ENCODE measurements around the gene MLPH.

Gene MLPH

DNA sequence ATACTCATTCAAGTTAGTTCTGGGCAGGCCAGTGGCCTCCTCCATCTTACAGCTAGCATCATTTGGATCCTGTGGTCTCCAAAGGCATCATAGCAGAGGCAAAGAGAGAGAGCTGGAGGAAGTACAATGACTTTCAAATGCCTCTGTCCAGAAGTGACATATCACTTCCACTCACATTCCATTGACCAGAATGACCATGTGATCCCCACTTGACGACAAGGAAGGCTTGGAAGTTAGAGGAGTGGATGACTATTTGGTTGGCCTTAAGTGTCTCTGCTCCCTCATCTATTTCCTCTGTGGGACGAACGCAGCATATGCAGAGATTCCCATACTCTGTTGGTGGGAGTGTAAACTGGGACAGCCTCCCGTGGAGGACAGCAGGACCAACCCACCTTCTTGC, 27.8 kb upstream of the MLPH start:
- DNase-seq (ENCODE audit: low read depth) = no peak
- TF ChIP-seq, protein P1, sequence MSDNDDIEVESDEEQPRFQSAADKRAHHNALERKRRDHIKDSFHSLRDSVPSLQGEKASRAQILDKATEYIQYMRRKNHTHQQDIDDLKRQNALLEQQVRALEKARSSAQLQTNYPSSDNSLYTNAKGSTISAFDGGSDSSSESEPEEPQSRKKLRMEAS (IDR thresholded peaks at IDR 0.05; ENCODE audit: low read depth, low read length) = no peak
- TF ChIP-seq, protein P2, sequence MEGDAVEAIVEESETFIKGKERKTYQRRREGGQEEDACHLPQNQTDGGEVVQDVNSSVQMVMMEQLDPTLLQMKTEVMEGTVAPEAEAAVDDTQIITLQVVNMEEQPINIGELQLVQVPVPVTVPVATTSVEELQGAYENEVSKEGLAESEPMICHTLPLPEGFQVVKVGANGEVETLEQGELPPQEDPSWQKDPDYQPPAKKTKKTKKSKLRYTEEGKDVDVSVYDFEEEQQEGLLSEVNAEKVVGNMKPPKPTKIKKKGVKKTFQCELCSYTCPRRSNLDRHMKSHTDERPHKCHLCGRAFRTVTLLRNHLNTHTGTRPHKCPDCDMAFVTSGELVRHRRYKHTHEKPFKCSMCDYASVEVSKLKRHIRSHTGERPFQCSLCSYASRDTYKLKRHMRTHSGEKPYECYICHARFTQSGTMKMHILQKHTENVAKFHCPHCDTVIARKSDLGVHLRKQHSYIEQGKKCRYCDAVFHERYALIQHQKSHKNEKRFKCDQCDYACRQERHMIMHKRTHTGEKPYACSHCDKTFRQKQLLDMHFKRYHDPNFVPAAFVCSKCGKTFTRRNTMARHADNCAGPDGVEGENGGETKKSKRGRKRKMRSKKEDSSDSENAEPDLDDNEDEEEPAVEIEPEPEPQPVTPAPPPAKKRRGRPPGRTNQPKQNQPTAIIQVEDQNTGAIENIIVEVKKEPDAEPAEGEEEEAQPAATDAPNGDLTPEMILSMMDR (IDR thresholded peaks at IDR 0.05; ENCODE audit: low read depth, low read length) = no peak
- no peak for TF ChIP-seq MYC (IDR thresholded peaks at IDR 0.05; ENCODE audit: low read depth, low read length)
- H3K4me3 ChIP-seq (ENCODE audit: low read depth, low read length) = no peak overlapping the region

DNA sequence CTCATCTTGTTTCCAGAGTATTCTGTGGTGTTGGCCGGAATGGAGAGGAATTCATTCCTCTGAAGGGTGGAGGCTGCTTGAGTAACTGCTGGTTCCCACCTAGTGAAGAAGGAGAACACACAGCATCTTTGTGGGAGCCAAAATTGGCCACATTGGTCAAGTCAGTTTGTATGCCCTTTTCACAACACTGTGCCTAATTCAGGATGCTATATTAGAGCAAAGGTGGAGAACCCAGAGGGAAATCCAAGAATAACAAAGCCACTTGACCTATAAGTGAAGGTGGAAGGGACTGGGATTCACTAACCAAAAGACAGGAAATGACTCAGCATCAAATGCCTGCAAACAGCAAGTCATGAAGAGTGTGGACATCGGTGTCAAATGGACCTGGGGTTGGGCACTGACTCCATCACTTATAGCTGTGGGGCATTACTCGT, 27.3 kb upstream of the MLPH start:
- DNase-seq (ENCODE audit: low read depth) = no peak
- TF ChIP-seq, protein P2 (IDR thresholded peaks at IDR 0.05; ENCODE audit: low read depth, low read length) = no peak
- TF ChIP-seq MYC (IDR thresholded peaks at IDR 0.05; ENCODE audit: low read depth, low read length) (no peak), POLR2A (IDR thresholded peaks at IDR 0.05; ENCODE audit: extremely low read depth, insufficient read length) (no peak)
- TF ChIP-seq, protein P1 (IDR thresholded peaks at IDR 0.05; ENCODE audit: low read depth, low read length) = no peak
- no peak overlapping the region for H3K4me3 ChIP-seq (ENCODE audit: low read depth, low read length)

DNA sequence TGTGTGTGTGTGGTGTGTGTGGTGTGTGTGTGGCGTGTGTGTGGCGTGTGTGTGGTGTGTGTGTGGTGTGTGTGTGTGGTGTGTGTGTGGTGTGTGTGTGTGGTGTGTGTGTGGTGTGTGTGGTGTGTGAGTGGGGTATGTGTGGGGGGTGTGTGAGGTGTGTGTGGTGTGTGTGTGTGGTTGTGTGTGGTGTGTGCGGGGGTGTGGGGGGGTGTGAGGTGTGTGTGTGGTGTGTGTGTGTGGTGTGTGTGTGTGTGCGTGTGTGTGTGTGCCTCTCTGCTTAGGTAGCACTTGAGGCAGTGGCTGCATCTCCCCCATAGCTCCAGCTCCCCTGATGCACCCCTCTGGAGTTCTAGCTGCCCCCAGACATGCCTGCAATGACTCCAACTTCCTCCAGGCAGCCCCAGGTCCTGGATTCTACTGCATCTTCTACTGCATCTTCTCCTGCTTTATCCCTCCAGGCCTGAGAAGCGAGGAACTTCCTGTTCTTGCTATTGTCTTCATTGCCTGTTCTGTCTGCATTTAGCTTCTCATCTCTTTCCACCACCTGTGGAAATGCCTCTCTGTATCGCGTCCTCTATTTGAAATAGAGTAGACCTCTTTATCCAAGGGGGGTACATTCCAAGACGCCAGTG, 22.2 kb upstream of the MLPH start:
- TF ChIP-seq, protein P2 (IDR thresholded peaks at IDR 0.05; ENCODE audit: low read depth, low read length) = no peak

DNA sequence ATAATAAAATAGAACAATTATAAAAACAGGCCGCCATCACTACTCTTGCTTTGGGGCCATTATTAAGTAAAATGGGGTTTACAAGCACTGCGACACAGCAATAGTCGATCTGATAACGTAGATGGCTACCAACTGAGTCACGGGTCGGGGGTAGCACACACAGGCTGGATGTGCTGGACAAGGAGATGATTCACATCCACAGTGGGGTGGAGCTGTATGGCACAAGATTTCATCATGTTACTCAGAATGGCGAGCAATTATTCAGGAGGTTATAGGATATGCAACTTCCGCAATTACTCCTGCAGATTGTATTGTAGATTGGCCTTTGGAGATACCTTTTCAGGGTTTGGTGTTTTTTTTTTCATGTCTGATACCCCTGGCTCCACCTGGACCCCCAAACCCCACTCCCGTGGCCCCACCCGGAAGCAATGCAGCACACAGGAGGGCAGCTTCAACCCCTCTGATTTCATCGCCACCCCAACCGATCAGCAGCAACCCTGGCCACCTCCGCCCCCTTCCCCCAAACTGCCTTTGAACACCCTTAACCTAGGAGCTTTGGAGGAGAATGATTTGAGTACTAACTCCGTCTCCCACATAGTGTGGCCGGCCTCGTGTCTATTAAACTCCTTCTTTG, 21.4 kb upstream of the MLPH start:
- H3K4me3 ChIP-seq (ENCODE audit: low read depth, low read length) = no peak overlapping the region
- TF ChIP-seq MYC (IDR thresholded peaks at IDR 0.05; ENCODE audit: low read depth, low read length) (no peak), POLR2A (IDR thresholded peaks at IDR 0.05; ENCODE audit: extremely low read depth, insufficient read length) (no peak)
- TF ChIP-seq, protein P1 (IDR thresholded peaks at IDR 0.05; ENCODE audit: low read depth, low read length) = no peak
- TF ChIP-seq, protein P2 (IDR thresholded peaks at IDR 0.05; ENCODE audit: low read depth, low read length) = no peak
- peak; percentile 50 for DNase-seq (ENCODE audit: low read depth)

More for the DNA sequence above, 22.2 kb upstream of the MLPH start:
- no peak overlapping the region for H3K4me3 ChIP-seq (ENCODE audit: low read depth, low read length)
- no peak for DNase-seq (ENCODE audit: low read depth)

DNA sequence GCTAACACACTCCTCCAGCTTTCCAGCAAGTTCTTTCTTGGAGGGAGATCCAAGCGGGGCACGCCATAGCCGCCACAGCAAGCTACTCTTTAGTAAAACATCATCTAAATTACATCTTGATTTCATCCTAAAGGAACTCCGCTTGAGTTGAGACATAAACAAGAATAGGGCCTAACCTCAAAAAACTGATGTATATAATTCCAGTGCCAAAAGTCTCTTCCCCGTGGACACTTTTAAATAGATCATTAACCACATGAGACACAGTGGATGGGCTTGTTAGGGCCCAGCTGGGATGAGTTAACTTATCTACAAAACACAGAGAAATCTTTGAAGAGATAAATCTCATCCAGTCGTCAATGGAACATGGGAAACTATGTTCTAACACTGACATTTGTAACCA, 20.8 kb upstream of the MLPH start:
- TF ChIP-seq POLR2A (IDR thresholded peaks at IDR 0.05; ENCODE audit: extremely low read depth, insufficient read length) (no peak), MYC (IDR thresholded peaks at IDR 0.05; ENCODE audit: low read depth, low read length) (no peak)
- TF ChIP-seq, protein P2 (IDR thresholded peaks at IDR 0.05; ENCODE audit: low read depth, low read length) = no peak
- TF ChIP-seq, protein P1 (IDR thresholded peaks at IDR 0.05; ENCODE audit: low read depth, low read length) = no peak
- H3K4me3 ChIP-seq (ENCODE audit: low read depth, low read length) = no peak overlapping the region

More for the DNA sequence above, 20.8 kb upstream of the MLPH start:
- DNase-seq (ENCODE audit: low read depth) = no peak

All from NB4 (cell line).